Adrenal gland (tissue), 12 donors: ENCODE data around the gene KIFC3. TPM values are rescaled to one million over a fixed set of nuclear protein-coding genes. Genes with fewer than 3 reads are reported as not detected.

Experiments
- DNase-seq, 7 donors: peaks; one replicate each; pipeline ENCODE4 v3.0.0-alpha.2; 2019 to 2020
- H3K27ac ChIP-seq, 5 donors: fragments of 200-600 bp; sonication (generic) in 4 of 5; 1 replicate in 3 of 5; 2 replicates in 2 of 5; pipeline versions ENCODE4 v1.5.1 to v1.8.0; 2016 to 2020; ENCODE audit warnings: mild to moderate bottlenecking in 1 of 5
- H3K27me3 ChIP-seq: fragments of 200-600 bp; 2 replicates; pipeline ENCODE4 v1.8.0; 2021
- H3K36me3 ChIP-seq, 2 donors: fragments of 200-600 bp; replicated peaks in 1 of 2; 1 replicate in 1 of 2; 2 replicates in 1 of 2; pipeline versions ENCODE4 v1.5.1 to v1.8.0; 2018 to 2022
- H3K4me1 ChIP-seq, 2 donors: fragments of 200-600 bp; replicated peaks in 1 of 2; 1 replicate in 1 of 2; 2 replicates in 1 of 2; pipeline versions ENCODE4 v1.5.1 to v1.8.0; 2018 to 2021
- H3K4me3 ChIP-seq, 4 donors: fragments of 200-600 bp; sonication (generic) in 3 of 4; one replicate each; pipeline ENCODE4 v1.5.1; 2016 to 2018
- H3K9me3 ChIP-seq, 3 donors: fragments of 200-600 bp; sonication (generic) in 1 of 3; replicated peaks in 1 of 3; 1 replicate in 2 of 3; 2 replicates in 1 of 3; pipeline versions ENCODE4 v1.5.1 to v1.8.0; 2016 to 2021
- CTCF ChIP-seq, 6 experiments: fragments of 450-650 bp in 4 of 6; fragments of 200-600 bp in 2 of 6; sonication (generic) in 1 of 6; IDR thresholded peaks; 1 replicate in 5 of 6; 2 replicates in 1 of 6; pipeline versions ENCODE4 v1.5.1 to v1.8.0; 2016 to 2021; ENCODE audit warnings: antibody characterized with exemption in 6 of 6, mild to moderate bottlenecking in 2 of 6, moderate library complexity in 1 of 6
- POLR2A ChIP-seq, 2 donors: fragments of 450-650 bp; IDR thresholded peaks; one replicate each; pipeline ENCODE4 v1.6.1; 2017; ENCODE audit warnings: antibody characterized with exemption in 2 of 2, mild to moderate bottlenecking in 2 of 2, moderate library complexity in 1 of 2
- WGBS, 4 donors: extraction: QIAGEN DNeasy Blood & Tissue Kit in 2 of 4; methylation state at CpG; one replicate each; pipeline versions ENCODE4 v1.1.5 to v1.1.7; 2013 to 2017; 5-methylcytosine and 5-hydroxymethylcytosine counted together
- intact Hi-C, 2 donors: fragments of 100-400 bp; cut with DNase I; formaldehyde crosslinking; loops; one replicate each; pipeline versions ENCODE4 v1.14.1 to v1.15.0; 2022 to 2023
- polyA plus RNA-seq, 3 donors: library from polyadenylated mRNA; stranded (reverse); fragments of 200-250 nt in 2 of 3; fragments of 350-450 nt in 1 of 3; fragmentation: Illumina TruSeq in 1 of 3; extraction: RNeasy Lipid Tissue Mini Kit (QIAGEN cat#74804) in 1 of 3; gene quantifications; one replicate each; pipeline ENCODE4 v1.2.3, GENCODE V29; 2013 to 2014
- total RNA-seq, 9 donors: library from RNA; depleted of rRNA in 4 of 9; stranded (reverse); fragments of >200 nt in 4 of 9; fragments of 120-200 nt in 1 of 9; fragmentation: NEBNext Ultra II Directional in 1 of 9; extraction: Animal tissue kit (Norgen Biotek cat#: 25700) in 1 of 9; gene quantifications; one replicate each; pipeline versions ENCODE4 v1.1.0 to v1.2.4, GENCODE V29; 2013 to 2023
- donor health status: healthy with polysubstance abuse.
- donor health status: Bipolar disorder and iron deficiency.
- donor health status: DM: yes; HTN: yes; CAD: no.
- donor health status: DM: no; HTN: no; CAD: no.
- donor health status: DM: no; HTN: no; CAD: no.
- donor health status: DM: yes; HTN: yes; CAD: no.

KIFC3 gene
- total and polyA plus RNA-seq, 12 donors = 15.5 to 130 (median 60.0) TPM

GRCh38 chr16:57845115-57845514, 42.8 kb upstream of the KIFC3 start:
- Histone ChIP-seq H3K4me1 (no peaks in the 10 kb centered on the region), H3K27ac (no peak overlapping the region), H3K36me3 (no peaks in the 10 kb centered on the region), H3K9me3 (no peaks in the 10 kb centered on the region), H3K27me3 (no peaks in the 10 kb centered on the region), H3K4me3 (no peak overlapping the region)
- no peak for DNase-seq
- WGBS, 4 donors = 55 to 73% (median 67%) methylated on average over 8 of the region's 8 CpGs
- intact Hi-C loops = no loop called here
- no peak for TF ChIP-seq CTCF (IDR thresholded peaks at IDR 0.05)

GRCh38 chr16:57844416-57845030, 42.2 kb upstream of the KIFC3 start:
- Histone ChIP-seq H3K4me3 (no peak overlapping the region), H3K36me3 (no peaks in the 10 kb centered on the region), H3K4me1 (no peaks in the 10 kb centered on the region), H3K27ac (no peak overlapping the region), H3K9me3 (no peaks in the 10 kb centered on the region), H3K27me3 (no peaks in the 10 kb centered on the region)
- no peak for TF ChIP-seq POLR2A (IDR thresholded peaks at IDR 0.05)
- no peak for TF ChIP-seq CTCF (IDR thresholded peaks at IDR 0.05)
- intact Hi-C loops = no loop called here
- no peak for DNase-seq
- WGBS, 4 donors = 89 to 98% (median 91%) methylated on average over 8 to 10 of the region's 10 CpGs

- Histone ChIP-seq H3K4me3 (no peak overlapping the region), H3K36me3 (no peaks in the 10 kb centered on the region), H3K4me1 (no peaks in the 10 kb centered on the region), H3K27ac (no peak overlapping the region), H3K27me3 (no peaks in the 10 kb centered on the region), H3K9me3 (no peaks in the 10 kb centered on the region)
- 87 to 100% (median 100%) methylated on average over 1 of the region's 1 CpG for WGBS, 4 donors
- no peak for TF ChIP-seq POLR2A (IDR thresholded peaks at IDR 0.05)
- no peak for TF ChIP-seq CTCF (IDR thresholded peaks at IDR 0.05)
- intact Hi-C loops = no loop called here
- DNase-seq = no peak
These were observed 41.1 kb upstream of the KIFC3 start for GRCh38 chr16:57843400-57843799.

- intact Hi-C loops = no loop called here
These were observed 40.3 kb upstream of the KIFC3 start for GRCh38 chr16:57842601-57843000.

GRCh38 chr16:57840833-57841232, 38.5 kb upstream of the KIFC3 start:
- no peak for TF ChIP-seq CTCF (IDR thresholded peaks at IDR 0.05)
- TF ChIP-seq POLR2A (IDR thresholded peaks at IDR 0.05) = no peak
- no peak overlapping the region for H3K27ac ChIP-seq
- no peaks in the 10 kb centered on the region for H3K27me3 ChIP-seq
- no peaks in the 10 kb centered on the region for H3K9me3 ChIP-seq
- DNase-seq = no peak
- no peak overlapping the region for H3K4me3 ChIP-seq
- H3K36me3 ChIP-seq = no peaks in the 10 kb centered on the region
- intact Hi-C loops = no loop called here
- H3K4me1 ChIP-seq = no peaks in the 10 kb centered on the region
- 87 to 91% (median 89%) methylated on average over 8 of the region's 8 CpGs for WGBS, 4 donors

More at GRCh38 chr16:57842601-57843000, 40.3 kb upstream of the KIFC3 start:
- no peak overlapping the region for H3K27ac ChIP-seq
- no peaks in the 10 kb centered on the region for H3K27me3 ChIP-seq
- H3K36me3 ChIP-seq = no peaks in the 10 kb centered on the region
- H3K4me3 ChIP-seq = no peak overlapping the region
- 88 to 93% (median 88%) methylated on average over 5 of the region's 5 CpGs for WGBS, 4 donors
- no peak for TF ChIP-seq POLR2A (IDR thresholded peaks at IDR 0.05)
- H3K4me1 ChIP-seq = no peaks in the 10 kb centered on the region
- no peak for DNase-seq
- H3K9me3 ChIP-seq = no peaks in the 10 kb centered on the region
